Mesendoderm (in vitro differentiated cells): ENCODE measurements around the gene SV2C.

ENCODE experiments used
- DNase-seq: peaks from one replicate; pipeline ENCODE4 v3.0.0; 2013
- H2AK5ac ChIP-seq: 2 replicates; pipeline ENCODE4 v1.6.1; 2013; ENCODE audit warnings: low read length, inconsistent platforms
- H2BK120ac ChIP-seq: 2 replicates; pipeline ENCODE4 v1.6.1; 2013; ENCODE audit warnings: low read depth, mild to moderate bottlenecking, low read length, moderate library complexity, mixed read lengths
- H2BK15ac ChIP-seq: replicated peaks from 2 replicates; pipeline ENCODE4 v1.6.1; 2013; ENCODE audit warnings: low read depth, mild to moderate bottlenecking, moderate library complexity
- H2BK5ac ChIP-seq: 2 replicates; pipeline ENCODE4 v1.6.1; 2013; ENCODE audit warnings: low read length, inconsistent platforms
- H3K18ac ChIP-seq: 2 replicates; pipeline ENCODE4 v1.6.1; 2013; ENCODE audit warnings: mild to moderate bottlenecking, low read length, mixed read lengths
- H3K23ac ChIP-seq: one replicate; pipeline ENCODE4 v1.6.1; 2013; ENCODE audit warnings: low read length
- H3K27ac ChIP-seq: 2 replicates; pipeline ENCODE4 v1.5.1; 2013; ENCODE audit warnings: low read depth, mild to moderate bottlenecking, inconsistent platforms, low read length, moderate library complexity
- H3K27me3 ChIP-seq: 2 replicates; pipeline ENCODE4 v1.6.1; 2013; ENCODE audit warnings: low read length, control low read depth, mild to moderate bottlenecking, inconsistent platforms; ENCODE audit not compliant: insufficient read depth, poor library complexity
- H3K36me3 ChIP-seq: 2 replicates; pipeline ENCODE4 v1.6.1; 2013; ENCODE audit warnings: low read length, inconsistent platforms; ENCODE audit not compliant: control insufficient read depth, insufficient read depth
- H3K4ac ChIP-seq: one replicate; pipeline ENCODE4 v1.6.1; 2013; ENCODE audit warnings: low read depth, mild to moderate bottlenecking, low read length, moderate library complexity
- H3K4me1 ChIP-seq: 2 replicates; pipeline ENCODE4 v1.6.1; 2013; ENCODE audit warnings: low read depth, low read length, inconsistent platforms; ENCODE audit not compliant: control insufficient read depth
- H3K4me2 ChIP-seq: 2 replicates; pipeline ENCODE4 v1.6.1; 2013; ENCODE audit warnings: low read length
- H3K4me3 ChIP-seq: 2 replicates; pipeline ENCODE4 v1.5.1; 2013; ENCODE audit warnings: mild to moderate bottlenecking, low read length
- H3K56ac ChIP-seq: one replicate; pipeline ENCODE4 v1.6.1; 2013; ENCODE audit warnings: low read length
- H3K79me1 ChIP-seq: 2 replicates; pipeline ENCODE4 v1.6.1; 2013; ENCODE audit warnings: low read length, inconsistent platforms
- H3K79me2 ChIP-seq: 2 replicates; pipeline ENCODE4 v1.6.1; 2013; ENCODE audit warnings: mild to moderate bottlenecking, low read length; ENCODE audit not compliant: control insufficient read depth, insufficient read depth
- H3K9ac ChIP-seq: 2 replicates; pipeline ENCODE4 v1.6.1; 2013; ENCODE audit warnings: low read length, inconsistent platforms
- H4K5ac ChIP-seq: one replicate; pipeline ENCODE4 v1.6.1; 2013; ENCODE audit warnings: low read length
- H4K8ac ChIP-seq: one replicate; pipeline ENCODE4 v1.6.1; 2013; ENCODE audit warnings: low read depth, mild to moderate bottlenecking, control low read depth, low read length, moderate library complexity
- WGBS: extraction: QIAGEN DNeasy Blood & Tissue Kit; methylation state at CpG from one replicate; pipeline ENCODE4 v1.1.7; 2013; ENCODE audit warnings: low lambda C conversion rate, missing lambda C conversion rate; ENCODE audit not compliant: insufficient coverage; ENCODE audit errors: extremely low coverage; 5-methylcytosine and 5-hydroxymethylcytosine counted together

Gene SV2C

GRCh38 chr5:76199336-76200318 is 116.4 kb downstream of the SV2C start:
- WGBS: no CpG with 5 or more reads among the region's 6 CpGs
- peak; percentile 30 for DNase-seq

GRCh38 chr5:76202182-76202581 is 119.0 kb downstream of the SV2C start:
- H3K4me3 ChIP-seq: no peak overlapping the region
- H3K4me1 ChIP-seq: peaks cover 3% of the 10 kb centered on the region
- H3K36me3 ChIP-seq: no peaks in the 10 kb centered on the region
- H4K5ac ChIP-seq: no peak overlapping the region
- H2BK5ac ChIP-seq: no peak overlapping the region
- H2AK5ac ChIP-seq: no peak overlapping the region
- DNase-seq: no peak
- H2BK120ac ChIP-seq: peak overlapping the region; percentile 23
- H3K27ac ChIP-seq: no peak overlapping the region
- H3K9ac ChIP-seq: no peak overlapping the region
- H3K23ac ChIP-seq: no peak overlapping the region
- H3K56ac ChIP-seq: no peak overlapping the region
- no peaks in the 10 kb centered on the region for H3K79me1 ChIP-seq
- no peak overlapping the region for H3K4me2 ChIP-seq
- no CpG with 5 or more reads among the region's 5 CpGs for WGBS
- no peak overlapping the region for H4K8ac ChIP-seq
- H3K4ac ChIP-seq: no peak overlapping the region
- H3K27me3 ChIP-seq: no peaks in the 10 kb centered on the region
- no peak overlapping the region for H3K18ac ChIP-seq
- H3K79me2 ChIP-seq: no peaks in the 10 kb centered on the region
- H2BK15ac ChIP-seq: no peak overlapping the region

More at GRCh38 chr5:76199336-76200318, 116.4 kb downstream of the SV2C start:
- H2BK15ac ChIP-seq: no peak overlapping the region
- no peak overlapping the region for H3K18ac ChIP-seq
- H3K23ac ChIP-seq: no peak overlapping the region
- no peak overlapping the region for H3K4ac ChIP-seq
- H2BK5ac ChIP-seq: no peak overlapping the region
- no peaks in the 10 kb centered on the region for H3K27me3 ChIP-seq
- no peak overlapping the region for H2BK120ac ChIP-seq
- H4K5ac ChIP-seq: no peak overlapping the region
- H3K79me2 ChIP-seq: no peaks in the 10 kb centered on the region
- H4K8ac ChIP-seq: no peak overlapping the region
- H3K4me3 ChIP-seq: no peak overlapping the region
- H3K56ac ChIP-seq: no peak overlapping the region
- H2AK5ac ChIP-seq: no peak overlapping the region
- no peak overlapping the region for H3K27ac ChIP-seq
- H3K79me1 ChIP-seq: no peaks in the 10 kb centered on the region
- H3K9ac ChIP-seq: no peak overlapping the region
- H3K4me1 ChIP-seq: peaks cover 8% of the 10 kb centered on the region
- H3K4me2 ChIP-seq: no peak overlapping the region
- H3K36me3 ChIP-seq: no peaks in the 10 kb centered on the region

- no peak overlapping the region for H4K5ac ChIP-seq
- no peak overlapping the region for H2BK5ac ChIP-seq
- no peak overlapping the region for H3K4me2 ChIP-seq
- no peak overlapping the region for H4K8ac ChIP-seq
- no peak overlapping the region for H3K18ac ChIP-seq
- no peak overlapping the region for H2BK120ac ChIP-seq
- no peak overlapping the region for H2AK5ac ChIP-seq
- no peak overlapping the region for H3K4me3 ChIP-seq
- H3K9ac ChIP-seq: no peak overlapping the region
- H3K4me1 ChIP-seq: peaks cover 1% of the 10 kb centered on the region
- no peaks in the 10 kb centered on the region for H3K79me2 ChIP-seq
- H3K23ac ChIP-seq: no peak overlapping the region
- H3K36me3 ChIP-seq: no peaks in the 10 kb centered on the region
- H3K4ac ChIP-seq: no peak overlapping the region
- WGBS: no CpG with 5 or more reads among the region's 1 CpG
- no peaks in the 10 kb centered on the region for H3K27me3 ChIP-seq
- H3K56ac ChIP-seq: no peak overlapping the region
- no peak for DNase-seq
- H2BK15ac ChIP-seq: no peak overlapping the region
- no peaks in the 10 kb centered on the region for H3K79me1 ChIP-seq
- H3K27ac ChIP-seq: no peak overlapping the region
Measured at GRCh38 chr5:76204191-76204590, 121.0 kb downstream of the SV2C start.

GRCh38 chr5:76204713-76205112 is 121.5 kb downstream of the SV2C start:
- no peaks in the 10 kb centered on the region for H3K79me1 ChIP-seq
- no peak overlapping the region for H2BK120ac ChIP-seq
- H3K4me2 ChIP-seq: no peak overlapping the region
- H3K23ac ChIP-seq: no peak overlapping the region
- no peak overlapping the region for H3K4me3 ChIP-seq
- no CpG with 5 or more reads among the region's 3 CpGs for WGBS
- H3K9ac ChIP-seq: no peak overlapping the region
- peaks cover 1% of the 10 kb centered on the region for H3K4me1 ChIP-seq
- no peak overlapping the region for H2AK5ac ChIP-seq
- no peaks in the 10 kb centered on the region for H3K79me2 ChIP-seq
- H2BK5ac ChIP-seq: no peak overlapping the region
- peak; percentile 86 for DNase-seq
- H3K18ac ChIP-seq: no peak overlapping the region
- no peak overlapping the region for H3K4ac ChIP-seq
- no peak overlapping the region for H3K27ac ChIP-seq
- no peaks in the 10 kb centered on the region for H3K36me3 ChIP-seq
- H3K56ac ChIP-seq: no peak overlapping the region
- H2BK15ac ChIP-seq: no peak overlapping the region
- no peak overlapping the region for H4K5ac ChIP-seq
- H4K8ac ChIP-seq: no peak overlapping the region
- H3K27me3 ChIP-seq: no peaks in the 10 kb centered on the region

GRCh38 chr5:76207120-76207519 is 123.9 kb downstream of the SV2C start:
- no CpG with 5 or more reads among the region's 2 CpGs for WGBS

More at GRCh38 chr5:76207120-76207519, 123.9 kb downstream of the SV2C start:
- Histone ChIP-seq H3K23ac (no peak overlapping the region), H2BK120ac (no peak overlapping the region), H3K27ac (no peak overlapping the region), H3K56ac (no peak overlapping the region), H4K8ac (no peak overlapping the region), H3K18ac (no peak overlapping the region), H3K36me3 (no peaks in the 10 kb centered on the region), H3K79me1 (no peaks in the 10 kb centered on the region), H2BK5ac (no peak overlapping the region), H2BK15ac (no peak overlapping the region), H3K79me2 (no peaks in the 10 kb centered on the region), H3K4me3 (no peak overlapping the region), H3K4me2 (no peak overlapping the region), H2AK5ac (no peak overlapping the region), H4K5ac (no peak overlapping the region), H3K9ac (no peak overlapping the region), H3K4ac (no peak overlapping the region), H3K4me1 (peaks cover 1% of the 10 kb centered on the region), H3K27me3 (no peaks in the 10 kb centered on the region)
- no peak for DNase-seq
